K562 (cell line): ENCODE measurements around the gene S100A7A. TPM values are rescaled to one million over a fixed set of nuclear protein-coding genes. Genes with fewer than 3 reads are reported as not detected.

Experiments
- ATAC-seq: fragments of 200-7000 bp; cut with Tn5 transposase; 3 replicates; pipeline ENCODE4 v1.9.1; 2020; ENCODE audit warnings: moderate library complexity
- BruUV-seq: library from RNA; stranded (reverse); fragments of 400-500 nt; replicated peaks from 2 replicates; lab custom pipeline; 2021; lab: Mats Ljungman, UMichigan
- CTCF ChIA-PET: fragments of 300-600 bp; formaldehyde crosslinking; extraction: SDS; loops from one replicate; lab custom pipeline; 2021; ENCODE audit warnings: low intra/inter-chr PET ratio; lab: Yijun Ruan, JAX
- POLR2A ChIA-PET: fragments of 300-600, 350-650 bp; sonication (Branson Sonifier 250); formaldehyde crosslinking; extraction: SDS; loops from one replicate; lab custom pipeline; 2021; ENCODE audit warnings: antibody characterized with exemption, inconsistent platforms; lab: Yijun Ruan, JAX
- DNase-seq, 4 experiments: peaks; one replicate each; pipeline versions ENCODE4 v3.0.0 to v3.0.0-alpha.2; 2011 to 2018; ENCODE audit warnings: low spot score in 3 of 4, mixed read lengths in 3 of 4; ENCODE audit errors: extremely low read depth in 1 of 4
- FAIRE-seq: peaks from 2 replicates; lab custom pipeline; 2011; peaks lifted over from hg19 to GRCh38; lab: Jason Lieb, UNC
- H2AFZ ChIP-seq: 2 replicates; pipeline ENCODE4 v1.6.0; 2011; ENCODE audit warnings: low read depth, low read length, control low read depth, inconsistent platforms
- H3K27ac ChIP-seq: fragments of 200-600 bp; 3 replicates; pipeline ENCODE4 v1.8.0; 2011; ENCODE audit warnings: low read depth, mild to moderate bottlenecking, control low read depth, inconsistent platforms, low read length, moderate library complexity, mixed read lengths; ENCODE audit errors: extremely low read depth
- H3K27me3 ChIP-seq, 2 experiments: fragments of 300-600 bp in 1 of 2; 2 replicates in 1 of 2; 3 replicates in 1 of 2; pipeline versions ENCODE4 v1.6.0 to v1.8.0; 2011; ENCODE audit warnings: inconsistent platforms in 2 of 2, low read length in 2 of 2, mild to moderate bottlenecking in 1 of 2, mixed read lengths in 1 of 2, moderate library complexity in 1 of 2; ENCODE audit not compliant: control insufficient read depth in 2 of 2, insufficient read depth in 2 of 2
- H3K36me3 ChIP-seq: fragments of 300-600 bp; 3 replicates; pipeline ENCODE4 v1.8.0; 2011; ENCODE audit warnings: mild to moderate bottlenecking, low read length, inconsistent platforms; ENCODE audit not compliant: control insufficient read depth, insufficient read depth
- H3K4me1 ChIP-seq, 2 experiments: fragments of 200-600 bp in 1 of 2; replicated peaks in 1 of 2; 2 replicates in 1 of 2; 3 replicates in 1 of 2; pipeline versions ENCODE4 v1.5.1 to v1.8.0; 2011; ENCODE audit warnings: inconsistent platforms in 2 of 2, low read length in 2 of 2, mild to moderate bottlenecking in 1 of 2, mixed read lengths in 1 of 2, moderate library complexity in 1 of 2; ENCODE audit not compliant: control insufficient read depth in 2 of 2, insufficient read depth in 2 of 2
- H3K4me2 ChIP-seq: 2 replicates; pipeline ENCODE4 v1.6.1; 2011; ENCODE audit warnings: low read length, control low read depth, inconsistent platforms, mixed read lengths; ENCODE audit not compliant: insufficient read depth
- H3K4me3 ChIP-seq: fragments of 200-600 bp; sonication (generic), shearing (Covaris generic); 2 replicates; pipeline ENCODE4 v1.5.1; 2016; ENCODE audit warnings: control low read depth, inconsistent platforms
- H3K79me2 ChIP-seq: fragments of 200-600 bp; 3 replicates; pipeline ENCODE4 v1.8.0; 2011; ENCODE audit warnings: low read length, inconsistent platforms; ENCODE audit not compliant: control insufficient read depth, insufficient read depth
- H3K9ac ChIP-seq, 2 experiments: 2 replicates each; pipeline versions ENCODE4 v1.6.0 to v1.6.1; 2011; ENCODE audit warnings: low read depth in 2 of 2, low read length in 2 of 2, control low read depth in 1 of 2, inconsistent platforms in 1 of 2, mild to moderate bottlenecking in 1 of 2, mixed read lengths in 1 of 2; ENCODE audit not compliant: insufficient read depth in 1 of 2
- H3K9me1 ChIP-seq: one replicate; pipeline ENCODE4 v1.6.0; 2011; ENCODE audit warnings: inconsistent platforms, mild to moderate bottlenecking, low read length, moderate library complexity; ENCODE audit not compliant: control insufficient read depth, insufficient read depth
- H3K9me3 ChIP-seq: replicated peaks from 2 replicates; pipeline ENCODE4 v1.5.1; 2011; ENCODE audit warnings: low read depth, low read length, inconsistent platforms; ENCODE audit not compliant: control insufficient read depth, insufficient read depth
- H4K20me1 ChIP-seq: replicated peaks from 2 replicates; pipeline ENCODE4 v1.6.1; 2011; ENCODE audit warnings: low read length, inconsistent platforms, mixed read lengths; ENCODE audit not compliant: control insufficient read depth, insufficient read depth
- KAT2B ChIP-seq: IDR thresholded peaks from one replicate; pipeline ENCODE4 v1.6.1; 2012; ENCODE audit warnings: low read depth, mild to moderate bottlenecking, control low read depth, inconsistent platforms, low read length, moderate library complexity
- ZNF75A ChIP-seq: fragments of 450-650 bp; formaldehyde crosslinking; IDR thresholded peaks from 2 replicates; pipeline ENCODE4 v1.4.0; 2020; ENCODE audit warnings: mild to moderate bottlenecking
- ZSCAN32 ChIP-seq: fragments of 450-650 bp; formaldehyde crosslinking; IDR thresholded peaks from 2 replicates; pipeline ENCODE4 v1.4.0; 2020; ENCODE audit warnings: mild to moderate bottlenecking, moderate library complexity
- WGBS: fragments of 100-300 bp; shearing (Covaris generic); methylation state at CpG from one replicate; pipeline ENCODE4 v1.1.6; 2016; ENCODE audit warnings: low coverage, mixed read lengths; ENCODE audit not compliant: insufficient coverage; ENCODE audit errors: missing lambda C conversion rate; 5-methylcytosine and 5-hydroxymethylcytosine counted together
- in situ Hi-C: fragments of 300-500 bp; cut with MboI; formaldehyde crosslinking; loops from 4 replicates; pipeline ENCODE4 v1.15.0; 2018; ENCODE audit warnings: inconsistent platforms, mixed read lengths
- intact Hi-C: fragments of 100-400 bp; cut with micrococcal nuclease; formaldehyde crosslinking; loops from 2 replicates; pipeline ENCODE4 v1.14.2; 2022
- polyA plus RNA-seq, 8 experiments: library from polyadenylated mRNA; depleted of rRNA in 4 of 8; stranded (reverse) in 5 of 8; unstranded in 3 of 8; fragments of >200 nt; fragmentation: Nextera tagmentation in 2 of 8; fragmentation: Illumina TruSeq in 1 of 8; extraction: Ambion mirVana in 2 of 8; extraction: Trizol in 1 of 8; gene quantifications; 2 replicates each; pipeline versions ENCODE4 v1.2.1 to v1.2.3, GENCODE V29; 2011 to 2014; ENCODE audit warnings: inconsistent platforms in 1 of 8, missing spikeins in 1 of 8
- total RNA-seq, 7 experiments: library from RNA; depleted of rRNA in 6 of 7; stranded (reverse); fragments of >200 nt in 6 of 7; fragmentation: Illumina TruSeq in 2 of 7; extraction: Trizol in 2 of 7; gene quantifications; 2 replicates each; pipeline versions ENCODE4 v1.2.1 to v1.2.3, GENCODE V29; 2011 to 2021; ENCODE audit warnings: low replicate concordance in 1 of 7
- TF ChIP-seq, protein P1 (sequence below): sonication (generic); formaldehyde crosslinking; IDR thresholded peaks from 2 replicates; pipeline ENCODE4 v1.9.0; 2022; ENCODE audit warnings: mild to moderate bottlenecking, missing genetic modification reagents
- TF ChIP-seq, protein P2 (sequence below): fragments of 250-450 bp; sonication (Bioruptor Pico); IDR thresholded peaks from 2 replicates; pipeline ENCODE4 v1.5.0; 2021
- TF ChIP-seq, protein P3 (sequence below): fragments of 450-650 bp; IDR thresholded peaks from 2 replicates; pipeline ENCODE4 v1.6.1; 2016; ENCODE audit warnings: low read depth, mild to moderate bottlenecking, moderate library complexity

S100A7A gene
- total and polyA plus RNA-seq, 9 of the 15 experiments (the other 6 are each of a cell fraction or from before 2014, with no cell fraction given) = not detected

DNA sequence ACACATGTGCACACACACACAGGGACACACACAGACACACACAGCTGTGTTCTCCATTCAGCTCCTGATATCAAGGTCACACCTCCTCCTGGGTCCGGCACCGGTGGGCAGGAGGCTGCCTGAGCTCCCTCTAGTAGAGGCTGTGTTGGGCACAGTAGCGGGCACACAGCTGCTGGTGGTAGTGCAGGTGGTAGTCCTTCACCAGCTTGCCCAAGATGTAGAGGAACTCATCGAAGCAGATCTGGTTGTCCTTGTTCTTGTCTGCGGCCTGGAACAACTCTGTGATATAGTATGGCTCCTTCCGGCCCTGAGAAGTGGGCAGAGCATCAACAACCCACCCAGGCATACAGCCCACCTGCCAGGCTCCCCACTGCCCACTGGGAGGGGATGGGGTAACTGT, 19.9 kb upstream of the S100A7A start:
- BruUV-seq = no TSS peak
- no peak for FAIRE-seq
- ATAC-seq = no peak

More for the DNA sequence above, 19.9 kb upstream of the S100A7A start:
- DNase-seq = no peak
- no peak overlapping the region for H3K4me2 ChIP-seq
- WGBS = 0% methylated on average over 6 of the region's 6 CpGs
- H3K4me1 ChIP-seq = no peaks in the 10 kb centered on the region
- intact Hi-C loops (no loop called here), in situ Hi-C loops (no loop called here)
- H4K20me1 ChIP-seq = peaks cover 4% of the 10 kb centered on the region; the same call in 1 of the 2 replicates
- ChIA-PET POLR2A (interaction anchor here (0.6 to 1.1 kb wide), 3 partner anchors 10 to 17 kb away, joined by 3 to 5 read pairs (median 3); no protein-coding TSS in a partner anchor), CTCF (no interaction called here)
- no peaks in the 10 kb centered on the region for H3K9me1 ChIP-seq
- H3K9me3 ChIP-seq = no peaks in the 10 kb centered on the region
- TF ChIP-seq, protein P1, sequence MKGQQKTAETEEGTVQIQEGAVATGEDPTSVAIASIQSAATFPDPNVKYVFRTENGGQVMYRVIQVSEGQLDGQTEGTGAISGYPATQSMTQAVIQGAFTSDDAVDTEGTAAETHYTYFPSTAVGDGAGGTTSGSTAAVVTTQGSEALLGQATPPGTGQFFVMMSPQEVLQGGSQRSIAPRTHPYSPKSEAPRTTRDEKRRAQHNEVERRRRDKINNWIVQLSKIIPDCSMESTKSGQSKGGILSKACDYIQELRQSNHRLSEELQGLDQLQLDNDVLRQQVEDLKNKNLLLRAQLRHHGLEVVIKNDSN (CRISPR knock-in tag) = no peak
- no peak for TF ChIP-seq KAT2B
- no peak for TF ChIP-seq ZSCAN32 (CRISPR knock-in tag)
- TF ChIP-seq, protein P2, sequence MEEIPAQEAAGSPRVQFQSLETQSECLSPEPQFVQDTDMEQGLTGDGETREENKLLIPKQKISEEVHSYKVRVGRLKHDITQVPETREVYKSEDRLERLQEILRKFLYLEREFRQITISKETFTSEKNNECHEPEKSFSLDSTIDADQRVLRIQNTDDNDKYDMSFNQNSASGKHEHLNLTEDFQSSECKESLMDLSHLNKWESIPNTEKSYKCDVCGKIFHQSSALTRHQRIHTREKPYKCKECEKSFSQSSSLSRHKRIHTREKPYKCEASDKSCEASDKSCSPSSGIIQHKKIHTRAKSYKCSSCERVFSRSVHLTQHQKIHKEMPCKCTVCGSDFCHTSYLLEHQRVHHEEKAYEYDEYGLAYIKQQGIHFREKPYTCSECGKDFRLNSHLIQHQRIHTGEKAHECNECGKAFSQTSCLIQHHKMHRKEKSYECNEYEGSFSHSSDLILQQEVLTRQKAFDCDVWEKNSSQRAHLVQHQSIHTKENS (CRISPR knock-in tag) = no peak
- TF ChIP-seq ZNF75A (CRISPR knock-in tag) = no peak
- TF ChIP-seq, protein P3, sequence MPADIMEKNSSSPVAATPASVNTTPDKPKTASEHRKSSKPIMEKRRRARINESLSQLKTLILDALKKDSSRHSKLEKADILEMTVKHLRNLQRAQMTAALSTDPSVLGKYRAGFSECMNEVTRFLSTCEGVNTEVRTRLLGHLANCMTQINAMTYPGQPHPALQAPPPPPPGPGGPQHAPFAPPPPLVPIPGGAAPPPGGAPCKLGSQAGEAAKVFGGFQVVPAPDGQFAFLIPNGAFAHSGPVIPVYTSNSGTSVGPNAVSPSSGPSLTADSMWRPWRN = no peak
- no peak overlapping the region for H3K4me3 ChIP-seq
- no peak overlapping the region for H3K27ac ChIP-seq
- no peak overlapping the region for H2AFZ ChIP-seq
- no peaks in the 10 kb centered on the region for H3K36me3 ChIP-seq
- no peaks in the 10 kb centered on the region for H3K79me2 ChIP-seq
- peaks cover 28 to 64% of the 10 kb centered on the region in 2 experiments; a peak in 4 of 5 replicates for H3K27me3 ChIP-seq
- H3K9ac ChIP-seq = no peak overlapping the region
